HG02840 (cell line): ENCODE measurements around the gene CCL27.

ENCODE experiments used
- ATAC-seq: cut with Tn5 transposase; IDR thresholded peaks from one replicate; pipeline ENCODE4 v1.9.1; 2021; ENCODE audit warnings: mild to moderate bottlenecking, moderate library complexity, moderate number of reproducible peaks; ENCODE audit not compliant: unreplicated experiment, low FRiP score

The CCL27 gene

GRCh38 chr9:34685591-34685990, 23.1 kb upstream of the CCL27 start:
- ATAC-seq: no peak

- no peak for ATAC-seq
Measured at GRCh38 chr9:34684816-34685215, 22.4 kb upstream of the CCL27 start.

DNA sequence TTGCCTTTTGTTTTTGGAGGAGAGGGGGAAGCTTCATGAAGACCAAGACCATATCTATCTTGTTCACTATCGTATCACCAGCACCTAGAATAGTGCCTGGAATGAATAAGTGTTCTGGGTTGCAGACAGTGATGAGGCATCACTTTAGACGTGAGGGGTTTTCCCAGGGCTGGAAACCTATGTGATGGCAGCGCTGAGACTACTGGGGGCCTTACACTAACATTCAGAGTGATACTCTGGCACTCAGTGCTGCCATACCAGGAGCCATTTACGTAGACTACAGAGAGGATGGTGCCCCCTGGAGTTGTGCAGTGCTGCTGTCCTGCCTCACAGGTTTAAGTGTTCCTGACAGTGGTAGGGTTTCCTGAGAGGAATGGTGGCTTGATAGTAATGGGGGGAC, 21.7 kb upstream of the CCL27 start:
- no peak for ATAC-seq

GRCh38 chr9:34675869-34676268, 13.4 kb upstream of the CCL27 start:
- no peak for ATAC-seq

DNA sequence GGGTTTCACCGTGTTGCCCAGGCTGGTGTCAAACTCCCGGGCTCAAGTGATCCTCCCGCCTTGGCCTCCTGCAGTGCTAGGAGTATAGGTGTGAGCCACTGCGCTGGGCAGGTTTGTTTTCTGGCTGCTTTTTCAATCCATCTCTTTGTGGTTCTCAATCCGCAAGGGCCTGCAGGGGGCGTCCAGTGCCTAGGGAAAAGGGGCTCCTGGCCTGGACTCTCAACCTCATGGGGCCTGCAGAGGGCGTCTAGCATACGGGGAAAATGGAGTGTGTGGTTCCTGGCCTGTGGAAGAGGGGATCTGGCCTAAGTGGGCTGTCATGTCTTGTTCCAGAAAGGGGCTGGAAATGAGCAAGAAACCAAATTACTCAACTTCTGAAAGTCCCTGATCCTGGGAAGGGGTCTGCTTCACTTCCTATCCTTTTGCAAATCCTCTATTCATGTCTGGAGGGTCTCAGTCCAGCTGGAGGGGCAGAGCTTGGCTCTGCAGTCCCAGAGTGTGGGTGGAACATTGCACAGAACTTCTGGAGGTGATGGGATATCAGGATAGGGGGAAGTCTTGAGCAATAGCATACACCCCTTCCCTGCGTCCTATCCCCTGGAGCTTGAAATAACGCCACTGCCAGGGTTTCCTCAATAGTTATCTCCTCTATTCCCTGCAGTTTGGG, 12.7 kb upstream of the CCL27 start:
- no peak for ATAC-seq

GRCh38 chr9:34674440-34674839, 12.0 kb upstream of the CCL27 start:
- ATAC-seq: no peak

- no peak for ATAC-seq
Measured at GRCh38 chr9:34671307-34671706, 8.8 kb upstream of the CCL27 start.

GRCh38 chr9:34669809-34670562, 7.5 kb upstream of the CCL27 start:
- no peak for ATAC-seq

DNA sequence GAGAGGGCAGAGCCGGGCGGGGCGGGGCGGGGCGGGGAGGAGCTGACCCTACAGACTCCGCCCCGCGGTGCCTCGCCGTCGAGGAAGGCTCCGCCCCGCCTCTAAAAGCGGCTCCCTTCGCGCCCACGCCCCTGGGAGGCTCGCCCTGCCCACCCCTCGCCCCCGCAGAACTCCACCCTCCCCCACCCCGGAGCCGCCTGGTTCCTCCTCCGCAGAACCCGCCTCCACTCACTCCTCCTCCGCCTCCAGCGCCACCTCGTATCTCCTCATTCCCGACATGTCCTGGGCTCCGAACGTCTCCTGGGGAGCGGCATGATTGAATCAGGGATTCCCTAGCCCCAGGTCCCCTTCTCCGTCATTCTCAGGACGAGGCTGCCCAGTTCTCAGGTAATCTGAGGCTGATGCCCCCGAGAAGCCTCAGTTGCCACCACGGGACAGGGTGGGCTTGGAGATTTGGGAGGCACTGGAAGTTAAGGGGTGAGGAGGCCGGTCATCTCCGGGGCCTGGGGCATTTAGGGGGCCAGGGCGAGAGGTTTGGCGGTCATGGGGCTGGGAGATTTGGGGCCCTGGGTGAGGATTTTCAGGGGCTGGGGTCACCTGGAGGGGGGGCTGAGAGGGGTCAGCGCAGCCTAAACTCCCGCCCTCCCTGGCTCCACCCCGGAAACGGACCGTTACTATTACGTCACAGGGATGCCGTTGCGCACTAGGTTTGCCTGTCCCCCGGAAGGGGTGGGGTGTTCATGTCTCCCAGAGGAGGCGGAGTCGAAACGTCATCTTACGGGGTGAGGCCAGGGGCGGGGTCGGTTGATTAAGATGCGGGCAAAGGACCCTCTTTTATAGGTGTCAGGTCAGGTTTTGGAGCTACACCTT, 3.2 kb upstream of the CCL27 start:
- ATAC-seq: peak; percentile 55

DNA sequence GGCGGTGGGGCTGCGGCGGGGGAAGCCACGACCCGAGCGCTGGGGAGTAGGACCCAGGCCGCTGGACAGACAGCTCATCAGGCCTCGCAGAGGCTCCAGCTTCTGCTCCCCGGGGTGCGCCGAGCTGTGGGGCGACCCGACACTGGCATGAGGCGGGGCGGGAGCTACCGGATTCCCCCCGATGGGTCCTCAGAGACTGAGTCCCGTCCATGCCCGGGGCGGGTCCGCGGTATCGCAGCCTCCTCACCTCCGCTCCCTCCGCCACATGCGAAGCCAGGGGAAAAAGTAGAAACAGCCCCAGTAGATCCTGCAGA, 2.6 kb upstream of the CCL27 start:
- ATAC-seq: no peak

GRCh38 chr9:34664281-34665066, 2.0 kb upstream of the CCL27 start:
- ATAC-seq: no peak

DNA sequence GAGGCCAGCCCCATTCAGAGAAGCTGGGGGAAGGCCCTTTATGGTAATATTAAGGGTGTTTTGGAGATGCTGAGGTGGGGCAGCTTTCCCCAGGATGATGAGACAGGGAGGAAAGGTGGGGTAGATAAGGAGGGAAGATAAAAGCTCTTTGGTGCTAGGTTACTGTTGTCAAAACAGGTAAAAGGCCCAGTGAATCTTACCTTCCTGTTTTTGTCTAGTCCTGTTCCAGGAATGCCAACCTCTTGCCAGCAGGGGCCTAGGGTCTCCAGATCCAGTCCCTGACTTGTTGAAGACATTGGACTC, 797 bp upstream of the CCL27 start:
- ATAC-seq: no peak

DNA sequence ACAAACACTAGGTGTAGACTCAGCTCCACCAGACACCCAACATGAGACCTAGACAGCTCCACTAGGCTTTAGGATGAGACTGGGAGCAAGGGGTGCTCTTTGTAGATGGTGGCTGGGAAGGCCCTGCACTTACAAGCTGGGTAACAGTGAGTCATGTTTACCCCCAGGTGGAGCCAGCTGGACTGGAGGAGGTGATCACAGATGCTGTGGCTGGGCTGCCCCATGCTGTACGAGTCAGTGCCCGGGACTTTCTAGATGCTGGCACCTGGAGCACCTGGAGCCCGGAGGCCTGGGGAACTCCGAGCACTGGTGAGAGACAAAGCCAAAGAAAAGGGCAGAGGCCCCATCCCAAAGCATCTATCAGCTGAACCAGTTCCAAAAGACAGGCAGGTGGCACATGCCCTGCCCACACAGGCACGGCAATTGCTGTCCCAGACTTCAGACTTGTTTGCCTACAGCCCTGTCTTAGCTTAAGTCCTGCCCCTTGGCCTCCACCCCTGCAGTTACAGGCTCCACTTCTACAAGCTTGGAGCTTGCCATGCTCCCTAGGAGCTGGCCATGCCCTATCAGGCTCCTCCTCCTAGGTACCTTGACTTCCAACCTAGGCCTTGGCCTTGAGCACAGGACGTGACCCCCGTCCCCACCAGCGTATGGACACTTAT, 2.7 kb downstream of the CCL27 start:
- no peak for ATAC-seq

DNA sequence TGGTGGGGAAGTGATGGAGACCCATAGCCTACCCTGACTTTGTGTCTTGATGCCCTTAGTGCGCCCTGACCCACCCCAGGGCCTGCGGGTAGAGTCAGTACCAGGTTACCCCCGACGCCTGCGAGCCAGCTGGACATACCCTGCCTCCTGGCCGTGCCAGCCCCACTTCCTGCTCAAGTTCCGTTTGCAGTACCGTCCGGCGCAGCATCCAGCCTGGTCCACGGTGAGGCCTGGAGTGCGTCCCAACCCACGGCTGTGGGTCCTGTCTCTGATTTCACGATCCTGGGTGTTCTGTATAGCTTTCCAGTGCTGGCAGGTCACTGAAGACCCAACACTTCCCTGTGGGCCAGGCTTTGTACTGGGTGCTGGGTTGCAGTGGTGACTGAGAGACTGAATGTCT, 4.0 kb downstream of the CCL27 start:
- no peak for ATAC-seq

DNA sequence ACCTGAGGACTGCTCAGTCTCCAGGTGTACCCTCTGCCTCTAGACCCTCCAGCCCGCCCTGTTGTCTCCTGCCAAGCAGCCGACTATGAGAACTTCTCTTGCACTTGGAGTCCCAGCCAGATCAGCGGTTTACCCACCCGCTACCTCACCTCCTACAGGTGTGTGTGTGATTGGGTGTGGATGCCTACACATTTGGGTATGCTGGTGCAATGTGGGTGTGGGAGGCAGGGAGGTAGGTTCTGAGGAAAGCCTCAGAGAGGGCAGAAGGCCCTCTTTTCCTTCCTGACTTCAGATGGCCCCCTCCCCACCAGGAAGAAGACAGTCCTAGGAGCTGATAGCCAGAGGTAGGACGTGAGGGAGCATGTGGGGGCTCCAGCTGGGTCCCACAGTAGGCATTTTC, 5.5 kb downstream of the CCL27 start:
- ATAC-seq: no peak

DNA sequence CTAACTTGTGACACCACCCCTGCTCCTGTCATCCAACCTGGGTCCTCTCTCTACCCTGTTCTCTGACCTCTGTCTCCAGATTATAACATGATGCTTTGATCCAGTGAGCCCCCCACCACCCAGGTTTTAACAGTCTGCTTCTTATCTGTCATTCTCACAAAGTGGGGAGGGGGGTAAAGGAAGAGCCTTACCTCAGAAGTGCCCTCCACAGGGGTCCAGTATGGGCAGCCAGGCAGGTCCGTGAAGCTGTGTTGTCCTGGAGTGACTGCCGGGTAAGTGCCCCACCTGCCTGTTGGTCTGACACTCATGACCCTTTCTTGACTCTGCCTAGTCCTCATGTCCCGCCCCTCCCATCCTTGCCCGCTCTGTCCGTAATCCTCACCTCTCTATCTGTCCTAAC, 7.1 kb downstream of the CCL27 start:
- no peak for ATAC-seq

GRCh38 chr9:34654323-34655051, 8.0 kb downstream of the CCL27 start:
- ATAC-seq: no peak

GRCh38 chr9:34653151-34654072, 9.0 kb downstream of the CCL27 start:
- no peak for ATAC-seq

DNA sequence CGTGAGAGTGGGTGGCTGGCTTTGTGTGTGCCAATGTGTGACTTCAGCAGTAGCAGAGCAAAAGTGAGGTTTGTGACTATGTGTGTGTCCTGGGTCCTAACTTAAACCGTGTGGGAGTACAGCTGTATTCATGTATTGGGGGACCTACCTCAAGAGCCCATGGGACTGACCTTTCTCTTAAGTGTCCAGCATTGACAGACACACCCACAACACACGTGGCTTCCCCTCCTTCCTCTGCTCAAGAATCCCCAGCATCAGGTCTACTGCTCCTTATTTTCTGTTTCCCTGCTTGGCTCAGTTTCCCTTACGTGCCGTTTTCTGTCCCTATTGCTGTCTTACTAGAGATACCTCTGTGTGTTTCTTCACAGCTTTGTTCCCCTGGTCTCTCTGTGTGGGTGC, 9.9 kb downstream of the CCL27 start:
- no peak for ATAC-seq
